HepG2 (cell line): ENCODE measurements around the gene PPP2R2B. TPM values are rescaled to one million over a fixed set of nuclear protein-coding genes. Genes with fewer than 3 reads are reported as not detected.

Source experiments
- ATAC-seq: fragments of 200-7000 bp; cut with Tn5 transposase; 3 replicates; pipeline ENCODE4 v1.9.1; 2020; ENCODE audit warnings: mild to moderate bottlenecking, moderate library complexity
- BruUV-seq: library from RNA; stranded (reverse); fragments of 400-500 nt; replicated peaks from 2 replicates; lab custom pipeline; 2021; lab: Mats Ljungman, UMichigan
- CTCF ChIA-PET: fragments of 300-600 bp; formaldehyde crosslinking; extraction: SDS; loops from one replicate; lab custom pipeline; 2021; ENCODE audit warnings: low total read pairs, inconsistent platforms, low intra/inter-chr PET ratio; lab: Yijun Ruan, JAX
- POLR2A ChIA-PET: fragments of 350-600 bp; sonication (Branson Sonifier 250); formaldehyde crosslinking; loops from one replicate; lab custom pipeline; 2020; ENCODE audit warnings: antibody characterized with exemption, inconsistent platforms; lab: Yijun Ruan, JAX
- DNase-seq: peaks from one replicate; pipeline ENCODE4 v3.0.0-alpha.2; 2015; ENCODE audit warnings: low spot score
- FAIRE-seq: peaks from 3 replicates; lab custom pipeline; 2011; peaks lifted over from hg19 to GRCh38; lab: Jason Lieb, UNC
- H2AFZ ChIP-seq: one replicate; pipeline ENCODE4 v1.6.1; 2011; ENCODE audit warnings: low read length, inconsistent platforms
- H3K27ac ChIP-seq: fragments of 300-600 bp; 3 replicates; pipeline ENCODE4 v1.8.0; 2011; ENCODE audit warnings: mixed run types, mild to moderate bottlenecking, mixed read lengths, low read length, inconsistent platforms; ENCODE audit not compliant: insufficient read depth; ENCODE audit errors: extremely low read length
- H3K27me3 ChIP-seq, 2 experiments: fragments of 200-600 bp in 1 of 2; 2 replicates in 1 of 2; 3 replicates in 1 of 2; pipeline versions ENCODE4 v1.6.0 to v1.8.0; 2011; ENCODE audit warnings: low read length in 2 of 2, mild to moderate bottlenecking in 2 of 2, moderate library complexity in 2 of 2, inconsistent platforms in 1 of 2; ENCODE audit not compliant: insufficient read depth in 2 of 2, control insufficient read depth in 1 of 2
- H3K36me3 ChIP-seq, 2 experiments: fragments of 200-600 bp in 1 of 2; replicated peaks in 1 of 2; 2 replicates in 1 of 2; 3 replicates in 1 of 2; pipeline versions ENCODE4 v1.5.1 to v1.8.0; 2011; ENCODE audit warnings: low read length in 2 of 2, inconsistent platforms in 1 of 2; ENCODE audit not compliant: insufficient read depth in 2 of 2, control insufficient read depth in 1 of 2
- H3K4me1 ChIP-seq: 2 replicates; pipeline ENCODE4 v1.5.1; 2012; ENCODE audit warnings: low read length, inconsistent platforms; ENCODE audit not compliant: insufficient read depth
- H3K4me2 ChIP-seq: 2 replicates; pipeline ENCODE4 v1.6.0; 2011; ENCODE audit warnings: low read depth, low read length, inconsistent platforms
- H3K4me3 ChIP-seq, 3 experiments: fragments of 200-600 bp in 1 of 3; sonication (generic), shearing (Covaris generic) in 1 of 3; replicated peaks in 1 of 3; 2 replicates each; pipeline ENCODE4 v1.5.1; 2011 to 2016; ENCODE audit warnings: low read length in 3 of 3, inconsistent platforms in 2 of 3, low read depth in 2 of 3, mild to moderate bottlenecking in 2 of 3, control low read depth in 1 of 3, mixed read lengths in 1 of 3; ENCODE audit not compliant: insufficient read depth in 1 of 3
- H3K79me2 ChIP-seq: one replicate; pipeline ENCODE4 v1.6.1; 2011; ENCODE audit warnings: low read length, inconsistent platforms; ENCODE audit not compliant: insufficient read depth
- H3K9ac ChIP-seq: 2 replicates; pipeline ENCODE4 v1.6.0; 2011; ENCODE audit warnings: mild to moderate bottlenecking, low read depth, low read length, inconsistent platforms; ENCODE audit not compliant: insufficient read depth
- H3K9me3 ChIP-seq: 2 replicates; pipeline ENCODE4 v1.5.1; 2012; ENCODE audit warnings: mild to moderate bottlenecking, low read length
- H4K20me1 ChIP-seq: 2 replicates; pipeline ENCODE4 v1.6.0; 2011; ENCODE audit warnings: inconsistent platforms, mild to moderate bottlenecking, low read length, moderate library complexity; ENCODE audit not compliant: insufficient read depth
- ARID3A ChIP-seq: IDR thresholded peaks from 2 replicates; pipeline ENCODE4 v1.6.1; 2012; ENCODE audit warnings: low read depth, low read length, improper control_type of control experiment
- DMTF1 ChIP-seq: sonication (generic); formaldehyde crosslinking; IDR thresholded peaks from 2 replicates; pipeline ENCODE4 v1.4.0; 2020; ENCODE audit warnings: mild to moderate bottlenecking, missing genetic modification reagents
- GLI4 ChIP-seq: sonication (generic); formaldehyde crosslinking; IDR thresholded peaks from 2 replicates; pipeline ENCODE4 v1.5.1; 2020; ENCODE audit warnings: missing genetic modification reagents, mild to moderate bottlenecking, moderate library complexity, borderline replicate concordance
- HDAC1 ChIP-seq: sonication (generic); formaldehyde crosslinking; IDR thresholded peaks from 2 replicates; pipeline ENCODE4 v1.5.1; 2020; ENCODE audit warnings: mild to moderate bottlenecking, missing genetic modification reagents
- IKZF1 ChIP-seq: fragments of 450-650 bp; IDR thresholded peaks from 2 replicates; pipeline ENCODE4 v1.7.1; 2016
- MEIS1 ChIP-seq: sonication (generic); formaldehyde crosslinking; IDR thresholded peaks from 2 replicates; pipeline ENCODE4 v1.9.0; 2021; ENCODE audit warnings: mild to moderate bottlenecking, missing genetic modification reagents, moderate library complexity, borderline replicate concordance
- MEIS2 ChIP-seq: sonication (generic); formaldehyde crosslinking; IDR thresholded peaks from 2 replicates; pipeline ENCODE4 v1.9.0; 2021; ENCODE audit warnings: mild to moderate bottlenecking, missing genetic modification reagents
- ZNF234 ChIP-seq: sonication (generic); formaldehyde crosslinking; conservative IDR thresholded peaks from 2 replicates; pipeline ENCODE4 v1.5.1; 2020; ENCODE audit warnings: mild to moderate bottlenecking, missing genetic modification reagents
- ZNF292 ChIP-seq: sonication (generic); formaldehyde crosslinking; IDR thresholded peaks from 2 replicates; pipeline ENCODE4 v1.8.1; 2022; ENCODE audit warnings: mild to moderate bottlenecking, low read depth, missing genetic modification reagents, borderline replicate concordance
- ZNF576 ChIP-seq: sonication (generic); formaldehyde crosslinking; IDR thresholded peaks from 2 replicates; pipeline ENCODE4 v1.4.0; 2020; ENCODE audit warnings: mild to moderate bottlenecking, missing genetic modification reagents
- ZNF841 ChIP-seq: sonication (generic); formaldehyde crosslinking; IDR thresholded peaks from 2 replicates; pipeline ENCODE4 v1.8.1; 2023; ENCODE audit warnings: missing genetic modification reagents, borderline replicate concordance
- ZNF879 ChIP-seq: sonication (generic); formaldehyde crosslinking; IDR thresholded peaks from 2 replicates; pipeline ENCODE4 v1.8.1; 2023; ENCODE audit warnings: missing genetic modification reagents
- WGBS: methylation state at CpG from one replicate; pipeline ENCODE4 v1.1.6; 2017; ENCODE audit warnings: low lambda C conversion rate; 5-methylcytosine and 5-hydroxymethylcytosine counted together
- in situ Hi-C: cut with HindIII; loops from 2 replicates; pipeline ENCODE4 v1.10.0; 2017; ENCODE audit warnings: low pct_unique_long_range_greater_than_20kb; ENCODE audit not compliant: extremely low pct_ligation_motif_present
- intact Hi-C: fragments of 100-400 bp; cut with micrococcal nuclease; formaldehyde crosslinking; loops from one replicate; pipeline ENCODE4 v1.10.0; 2022; ENCODE audit not compliant: unreplicated experiment
- polyA plus RNA-seq, 8 experiments: library from polyadenylated mRNA; depleted of rRNA in 3 of 8; stranded (reverse) in 7 of 8; unstranded in 1 of 8; fragments of >200 nt; fragmentation: Illumina TruSeq in 4 of 8; extraction: Trizol in 4 of 8; gene quantifications; 2 replicates each; pipeline versions ENCODE4 v1.2.1 to v1.2.3, GENCODE V29; 2011 to 2016; ENCODE audit warnings: low read depth in 4 of 8, missing spikeins in 1 of 8, mixed read lengths in 1 of 8; ENCODE audit not compliant: insufficient read depth in 1 of 8
- total RNA-seq, 5 experiments: library from RNA; depleted of rRNA; stranded (reverse); fragments of >200 nt; fragmentation: Illumina TruSeq; extraction: Trizol; gene quantifications; 2 replicates each; pipeline ENCODE4 v1.2.3, GENCODE V29; 2016; ENCODE audit warnings: low read depth in 1 of 5

Gene PPP2R2B
- total and polyA plus RNA-seq, 2 of the 13 experiments (the other 11 are each of a cell fraction or from before 2014, with no cell fraction given), result not detected

- no peaks in the 10 kb centered on the region for H3K36me3 ChIP-seq
- H3K27me3 ChIP-seq, result no peaks in the 10 kb centered on the region
- no peak overlapping the region for H3K9ac ChIP-seq
- H3K27ac ChIP-seq, result no peak overlapping the region
- no TSS peak for BruUV-seq
- ChIA-PET CTCF (no interaction called here), POLR2A (no interaction called here)
- no peak for ATAC-seq
- in situ Hi-C loops (no loop called here), intact Hi-C loops (no loop called here)
- no peaks in the 10 kb centered on the region for H3K9me3 ChIP-seq
- no peak for FAIRE-seq
- no peak overlapping the region for H3K4me2 ChIP-seq
- WGBS, result 0% methylated on average over 5 of the region's 5 CpGs
- H3K4me1 ChIP-seq, result peaks cover 19% of the 10 kb centered on the region
- no peak for DNase-seq
- TF ChIP-seq GLI4 (CRISPR knock-in tag), result no peak
- TF ChIP-seq ZNF234 (CRISPR knock-in tag), result no peak
- no peak for TF ChIP-seq ARID3A
- no peak for TF ChIP-seq ZNF879 (CRISPR knock-in tag)
- TF ChIP-seq ZNF841, result no peak
- TF ChIP-seq IKZF1, result no peak
- TF ChIP-seq ZNF292, result no peak
- TF ChIP-seq HDAC1 (CRISPR knock-in tag), result no peak
- no peak for TF ChIP-seq MEIS1 (CRISPR knock-in tag)
- TF ChIP-seq ZNF576 (CRISPR knock-in tag), result no peak
- no peak for TF ChIP-seq MEIS2
- TF ChIP-seq DMTF1, result no peak
- no peaks in the 10 kb centered on the region for H4K20me1 ChIP-seq
- H3K79me2 ChIP-seq, result no peaks in the 10 kb centered on the region
- H3K4me3 ChIP-seq, result no peak overlapping the region
- H2AFZ ChIP-seq, result no peak overlapping the region
Observed at GRCh38 chr5:146849694-146850303, 28.8 kb downstream of the PPP2R2B start.
